ENCODE data around the gene RAD50.
"Not testable (repeated sequence)": the region's sequence is repeated elsewhere in the genome, so short reads cannot be mapped to it uniquely, and the experiment has no call there.

GRCh38 chr5:132548834-132549233 lies 7.9 kb upstream of the RAD50 start:
- not testable (repeated sequence) for TF ChIP-seq CTCF (conservative IDR thresholded peaks at IDR 0.05 in 1 of 2, IDR thresholded peaks at IDR 0.05 in 1 of 2; ENCODE audit: extremely low read depth in 1 of 2, insufficient read depth in 1 of 2, low read depth in 1 of 2, low read length in 2 of 2); EZH2 (IDR thresholded peaks at IDR 0.05; ENCODE audit: borderline replicate concordance, low read length)

Data from mammary epithelial cell (primary cell).